Adrenal gland (tissue), 12 donors: Measurements from ENCODE around the gene PRKCQ. TPM values are rescaled to one million over a fixed set of nuclear protein-coding genes. Genes with fewer than 3 reads are reported as not detected.

Source experiments
- DNase-seq, 7 donors: peaks; one replicate each; pipeline ENCODE4 v3.0.0-alpha.2; 2019 to 2020
- H3K27ac ChIP-seq, 5 donors: fragments of 200-600 bp; sonication (generic) in 4 of 5; 1 replicate in 3 of 5; 2 replicates in 2 of 5; pipeline versions ENCODE4 v1.5.1 to v1.8.0; 2016 to 2020; ENCODE audit warnings: mild to moderate bottlenecking in 1 of 5
- H3K27me3 ChIP-seq: fragments of 200-600 bp; 2 replicates; pipeline ENCODE4 v1.8.0; 2021
- H3K36me3 ChIP-seq, 2 donors: fragments of 200-600 bp; replicated peaks in 1 of 2; 1 replicate in 1 of 2; 2 replicates in 1 of 2; pipeline versions ENCODE4 v1.5.1 to v1.8.0; 2018 to 2022
- H3K4me1 ChIP-seq, 2 donors: fragments of 200-600 bp; replicated peaks in 1 of 2; 1 replicate in 1 of 2; 2 replicates in 1 of 2; pipeline versions ENCODE4 v1.5.1 to v1.8.0; 2018 to 2021
- H3K4me3 ChIP-seq, 4 donors: fragments of 200-600 bp; sonication (generic) in 3 of 4; one replicate each; pipeline ENCODE4 v1.5.1; 2016 to 2018
- H3K9me3 ChIP-seq, 3 donors: fragments of 200-600 bp; sonication (generic) in 1 of 3; replicated peaks in 1 of 3; 1 replicate in 2 of 3; 2 replicates in 1 of 3; pipeline versions ENCODE4 v1.5.1 to v1.8.0; 2016 to 2021
- POLR2A ChIP-seq, 2 donors: fragments of 450-650 bp; IDR thresholded peaks; one replicate each; pipeline ENCODE4 v1.6.1; 2017; ENCODE audit warnings: antibody characterized with exemption in 2 of 2, mild to moderate bottlenecking in 2 of 2, moderate library complexity in 1 of 2
- WGBS, 4 donors: extraction: QIAGEN DNeasy Blood & Tissue Kit in 2 of 4; methylation state at CpG; one replicate each; pipeline versions ENCODE4 v1.1.5 to v1.1.7; 2013 to 2017; 5-methylcytosine and 5-hydroxymethylcytosine counted together
- intact Hi-C, 2 donors: fragments of 100-400 bp; cut with DNase I; formaldehyde crosslinking; loops; one replicate each; pipeline versions ENCODE4 v1.14.1 to v1.15.0; 2022 to 2023
- polyA plus RNA-seq, 3 donors: library from polyadenylated mRNA; stranded (reverse); fragments of 200-250 nt in 2 of 3; fragments of 350-450 nt in 1 of 3; fragmentation: Illumina TruSeq in 1 of 3; extraction: RNeasy Lipid Tissue Mini Kit (QIAGEN cat#74804) in 1 of 3; gene quantifications; one replicate each; pipeline ENCODE4 v1.2.3, GENCODE V29; 2013 to 2014
- total RNA-seq, 9 donors: library from RNA; depleted of rRNA in 4 of 9; stranded (reverse); fragments of >200 nt in 4 of 9; fragments of 120-200 nt in 1 of 9; fragmentation: NEBNext Ultra II Directional in 1 of 9; extraction: Animal tissue kit (Norgen Biotek cat#: 25700) in 1 of 9; gene quantifications; one replicate each; pipeline versions ENCODE4 v1.1.0 to v1.2.4, GENCODE V29; 2013 to 2023
- TF ChIP-seq, protein P1 (sequence below), 6 experiments: fragments of 450-650 bp in 4 of 6; fragments of 200-600 bp in 2 of 6; sonication (generic) in 1 of 6; IDR thresholded peaks; 1 replicate in 5 of 6; 2 replicates in 1 of 6; pipeline versions ENCODE4 v1.5.1 to v1.8.0; 2016 to 2021; ENCODE audit warnings: antibody characterized with exemption in 6 of 6, mild to moderate bottlenecking in 2 of 6, moderate library complexity in 1 of 6
- donor health status: healthy with polysubstance abuse.
- donor health status: Bipolar disorder and iron deficiency.
- donor health status: DM: yes; HTN: yes; CAD: no.
- donor health status: DM: no; HTN: no; CAD: no.
- donor health status: DM: no; HTN: no; CAD: no.
- donor health status: DM: yes; HTN: yes; CAD: no.

PRKCQ gene
- total and polyA plus RNA-seq, 12 donors, result 0.39 to 1.6 (median 0.68) TPM

DNA sequence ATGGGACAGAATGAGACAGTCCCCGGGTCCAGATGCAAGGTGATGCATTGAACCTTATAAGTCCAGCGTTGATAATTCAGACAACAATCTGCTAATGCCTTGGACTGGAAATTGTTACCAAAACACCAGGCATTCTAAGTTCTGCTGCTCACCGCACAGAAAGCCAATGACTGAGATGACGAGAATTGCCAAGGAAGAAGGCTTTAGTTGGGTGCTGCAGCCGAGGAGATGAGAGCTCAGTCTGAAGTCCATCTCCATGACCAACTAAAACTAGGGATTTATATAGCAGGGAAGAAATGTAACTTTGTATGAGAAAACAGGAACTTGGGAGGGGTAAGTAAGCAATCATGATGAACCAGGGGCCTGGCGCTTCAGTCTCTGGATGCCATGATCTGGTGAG lies 68.7 kb downstream of the PRKCQ start:
- no peaks in the 10 kb centered on the region for H3K36me3 ChIP-seq
- no peak overlapping the region for H3K27ac ChIP-seq
- no peaks in the 10 kb centered on the region for H3K27me3 ChIP-seq
- intact Hi-C loops, result no loop called here
- H3K4me3 ChIP-seq, result no peak overlapping the region
- no peaks in the 10 kb centered on the region for H3K4me1 ChIP-seq
- DNase-seq, result no peak
- TF ChIP-seq, protein P1, sequence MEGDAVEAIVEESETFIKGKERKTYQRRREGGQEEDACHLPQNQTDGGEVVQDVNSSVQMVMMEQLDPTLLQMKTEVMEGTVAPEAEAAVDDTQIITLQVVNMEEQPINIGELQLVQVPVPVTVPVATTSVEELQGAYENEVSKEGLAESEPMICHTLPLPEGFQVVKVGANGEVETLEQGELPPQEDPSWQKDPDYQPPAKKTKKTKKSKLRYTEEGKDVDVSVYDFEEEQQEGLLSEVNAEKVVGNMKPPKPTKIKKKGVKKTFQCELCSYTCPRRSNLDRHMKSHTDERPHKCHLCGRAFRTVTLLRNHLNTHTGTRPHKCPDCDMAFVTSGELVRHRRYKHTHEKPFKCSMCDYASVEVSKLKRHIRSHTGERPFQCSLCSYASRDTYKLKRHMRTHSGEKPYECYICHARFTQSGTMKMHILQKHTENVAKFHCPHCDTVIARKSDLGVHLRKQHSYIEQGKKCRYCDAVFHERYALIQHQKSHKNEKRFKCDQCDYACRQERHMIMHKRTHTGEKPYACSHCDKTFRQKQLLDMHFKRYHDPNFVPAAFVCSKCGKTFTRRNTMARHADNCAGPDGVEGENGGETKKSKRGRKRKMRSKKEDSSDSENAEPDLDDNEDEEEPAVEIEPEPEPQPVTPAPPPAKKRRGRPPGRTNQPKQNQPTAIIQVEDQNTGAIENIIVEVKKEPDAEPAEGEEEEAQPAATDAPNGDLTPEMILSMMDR (IDR thresholded peaks at IDR 0.05), result no peak
- no peak for TF ChIP-seq POLR2A (IDR thresholded peaks at IDR 0.05)
- H3K9me3 ChIP-seq, result no peaks in the 10 kb centered on the region
- 90 to 96% (median 94%) methylated on average over 6 of the region's 6 CpGs for WGBS, 4 donors

DNA sequence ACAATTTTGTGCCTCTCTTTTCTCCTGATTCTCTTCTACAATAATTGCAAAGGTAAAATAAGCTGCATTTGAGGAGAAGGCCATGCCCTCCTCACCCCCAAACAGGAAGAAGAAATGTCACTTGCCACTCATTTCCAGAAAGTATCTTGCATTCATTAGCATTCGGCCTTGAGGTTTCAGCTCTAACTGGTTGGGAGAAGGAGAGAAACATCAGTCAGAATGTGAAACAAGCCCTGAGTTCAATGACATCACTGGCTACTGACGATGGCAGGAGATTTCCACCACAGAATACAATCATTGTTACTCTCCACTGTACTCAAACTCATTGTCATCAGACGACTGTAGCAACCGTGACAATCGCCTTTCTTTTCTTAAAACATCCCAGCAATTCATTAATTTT lies 72.8 kb downstream of the PRKCQ start:
- Histone ChIP-seq H3K4me3 (no peak overlapping the region), H3K27ac (no peak overlapping the region), H3K27me3 (no peaks in the 10 kb centered on the region), H3K36me3 (no peaks in the 10 kb centered on the region), H3K4me1 (no peaks in the 10 kb centered on the region), H3K9me3 (no peaks in the 10 kb centered on the region)
- WGBS, 4 donors, result 74 to 82% (median 80%) methylated on average over 5 of the region's 5 CpGs
- no peak for DNase-seq
- intact Hi-C loops, result no loop called here
- no peak for TF ChIP-seq POLR2A (IDR thresholded peaks at IDR 0.05)
- TF ChIP-seq, protein P1 (IDR thresholded peaks at IDR 0.05), result no peak

DNA sequence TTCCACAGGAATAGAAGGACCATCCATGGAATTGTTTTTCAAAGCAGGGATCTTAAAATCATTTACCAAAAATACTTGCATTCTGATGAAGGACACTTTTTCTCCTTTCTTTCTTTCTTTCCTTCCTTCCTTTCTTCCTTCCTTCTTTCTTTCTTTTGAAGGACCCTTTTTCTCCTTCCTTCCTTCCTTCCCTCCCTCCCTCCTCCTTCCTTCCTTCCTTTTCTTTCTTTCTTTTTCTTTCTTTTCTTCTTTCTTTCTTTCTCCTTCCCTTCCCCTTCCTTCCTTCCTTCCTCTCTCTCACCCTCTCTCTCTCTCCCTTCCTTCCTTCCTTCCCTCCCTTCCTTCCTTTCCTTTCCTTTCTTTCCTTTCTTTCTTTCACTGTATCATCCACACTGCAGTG lies 74.8 kb downstream of the PRKCQ start:
- Histone ChIP-seq H3K27ac (no peak overlapping the region), H3K9me3 (no peaks in the 10 kb centered on the region), H3K27me3 (no peaks in the 10 kb centered on the region), H3K36me3 (no peaks in the 10 kb centered on the region), H3K4me1 (no peaks in the 10 kb centered on the region), H3K4me3 (no peak overlapping the region)
- intact Hi-C loops, result no loop called here
- TF ChIP-seq, protein P1 (IDR thresholded peaks at IDR 0.05), result no peak
- TF ChIP-seq POLR2A (IDR thresholded peaks at IDR 0.05), result no peak
- DNase-seq, result no peak

DNA sequence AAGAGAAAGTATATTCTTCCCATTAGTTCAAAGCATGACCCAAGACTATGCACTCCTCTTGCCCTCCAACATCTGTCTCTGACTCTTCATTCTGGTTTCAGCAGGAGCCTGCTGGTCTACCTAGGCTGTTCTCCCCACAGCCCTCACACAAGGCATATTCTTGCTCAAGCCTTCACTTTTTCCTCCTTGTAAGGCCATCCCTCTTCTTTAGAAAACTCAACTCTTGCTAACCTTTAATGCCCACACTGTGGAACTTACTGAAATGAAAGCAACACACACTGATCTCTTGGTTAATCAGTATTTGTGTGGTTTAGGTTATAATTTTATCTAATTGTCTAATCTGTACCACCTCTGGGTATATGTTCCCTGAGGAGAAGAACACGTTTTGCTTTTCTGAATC lies 75.8 kb downstream of the PRKCQ start:
- DNase-seq, result no peak
- Histone ChIP-seq H3K4me1 (no peaks in the 10 kb centered on the region), H3K9me3 (no peaks in the 10 kb centered on the region), H3K36me3 (no peaks in the 10 kb centered on the region), H3K27ac (no peak overlapping the region), H3K27me3 (no peaks in the 10 kb centered on the region), H3K4me3 (no peak overlapping the region)
- TF ChIP-seq POLR2A (IDR thresholded peaks at IDR 0.05), result no peak
- TF ChIP-seq, protein P1 (IDR thresholded peaks at IDR 0.05), result no peak
- intact Hi-C loops, result no loop called here
- WGBS, 4 donors, result 45 to 69% (median 57%) methylated on average over 1 of the region's 1 CpG
